ENCODE measurements around the gene ZNRF4. TPM values are rescaled to one million over a fixed set of nuclear protein-coding genes. Genes with fewer than 3 reads are reported as not detected.

The ZNRF4 gene
- total RNA-seq, 1 experiment from 2014 or later, result not detected

DNA sequence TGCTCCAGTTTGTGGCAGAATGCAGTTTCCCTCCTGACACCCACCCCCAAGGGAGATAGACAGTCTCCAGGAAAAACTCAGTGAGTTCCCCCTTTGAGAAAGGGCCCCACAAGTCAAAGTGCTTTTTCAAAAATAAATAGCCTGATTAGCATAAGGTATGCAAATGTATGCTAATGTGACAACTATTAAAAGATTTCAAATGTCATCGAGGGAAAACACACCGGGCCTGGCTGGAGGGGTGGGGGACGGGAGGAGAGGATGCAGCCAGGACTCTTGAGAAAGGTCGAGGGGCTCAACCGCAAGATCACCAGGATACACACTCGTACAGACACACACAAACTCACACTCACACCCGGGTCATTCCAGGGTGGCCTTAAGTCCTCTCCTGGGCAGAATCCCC, 34.3 kb upstream of the ZNRF4 start:
- CTCF ChIA-PET, result no interaction called here
- ATAC-seq (no peak), DNase-seq (ENCODE audit: low spot score) (no peak)
- Mint-ChIP-seq H3K4me1 (peaks cover 30% of the 10 kb centered on the region), H3K27ac (no peak overlapping the region), H3K9me3 (peaks cover 13% of the 10 kb centered on the region), H3K27me3 (ENCODE audit: low read depth) (peaks cover 32% of the 10 kb centered on the region), H3K4me3 (no peak overlapping the region), H3K36me3 (no peaks in the 10 kb centered on the region)
- no peak for TF ChIP-seq ZNF423 (CRISPR knock-in tag; IDR thresholded peaks at IDR 0.05)
- POLR2A ChIA-PET, result interaction anchor here (0.7 kb wide), 1 partner anchor 23 kb away, joined by 6 read pairs; no protein-coding TSS in a partner anchor

- H3K36me3 Mint-ChIP-seq, result no peaks in the 10 kb centered on the region
Measured at GRCh38 chr19:5423567-5424125, 31.6 kb upstream of the ZNRF4 start.

More at GRCh38 chr19:5423567-5424125, 31.6 kb upstream of the ZNRF4 start:
- peaks cover 16% of the 10 kb centered on the region for H3K4me1 Mint-ChIP-seq
- ATAC-seq (no peak), DNase-seq (ENCODE audit: low spot score) (no peak)
- no peak overlapping the region for H3K27ac Mint-ChIP-seq
- no peak overlapping the region for H3K4me3 Mint-ChIP-seq
- peaks cover 13% of the 10 kb centered on the region for H3K9me3 Mint-ChIP-seq
- POLR2A ChIA-PET, result no interaction called here
- TF ChIP-seq IRF2 (CRISPR knock-in tag; IDR thresholded peaks at IDR 0.05; ENCODE audit: borderline replicate concordance, low read depth) (no peak), ZNF396 (CRISPR knock-in tag; IDR thresholded peaks at IDR 0.05; ENCODE audit: borderline replicate concordance) (no peak), SMAD3 (CRISPR knock-in tag; IDR thresholded peaks at IDR 0.05; ENCODE audit: borderline replicate concordance) (no peak), NFE2L1 (CRISPR knock-in tag; IDR thresholded peaks at IDR 0.05) (no peak), E2F5 (CRISPR knock-in tag; IDR thresholded peaks at IDR 0.05) (no peak), ZNF121 (CRISPR knock-in tag; IDR thresholded peaks at IDR 0.05) (no peak), STAT6 (CRISPR knock-in tag; conservative IDR thresholded peaks at IDR 0.05; ENCODE audit: low read depth) (no peak), ZNF512 (CRISPR knock-in tag; IDR thresholded peaks at IDR 0.05; ENCODE audit: borderline replicate concordance) (no peak), CBFB (CRISPR knock-in tag; IDR thresholded peaks at IDR 0.05; ENCODE audit: low read depth) (no peak), ELF4 (CRISPR knock-in tag; IDR thresholded peaks at IDR 0.05; ENCODE audit: low read depth) (no peak), CREB1 (CRISPR knock-in tag; IDR thresholded peaks at IDR 0.05) (no peak), FOXJ3 (CRISPR knock-in tag; IDR thresholded peaks at IDR 0.05; ENCODE audit: borderline replicate concordance) (no peak), CREM (CRISPR knock-in tag; IDR thresholded peaks at IDR 0.05) (no peak), FOXK1 (CRISPR knock-in tag; IDR thresholded peaks at IDR 0.05) (no peak), SMAD4 (CRISPR knock-in tag; IDR thresholded peaks at IDR 0.05) (no peak)
- TF ChIP-seq, protein P1, sequence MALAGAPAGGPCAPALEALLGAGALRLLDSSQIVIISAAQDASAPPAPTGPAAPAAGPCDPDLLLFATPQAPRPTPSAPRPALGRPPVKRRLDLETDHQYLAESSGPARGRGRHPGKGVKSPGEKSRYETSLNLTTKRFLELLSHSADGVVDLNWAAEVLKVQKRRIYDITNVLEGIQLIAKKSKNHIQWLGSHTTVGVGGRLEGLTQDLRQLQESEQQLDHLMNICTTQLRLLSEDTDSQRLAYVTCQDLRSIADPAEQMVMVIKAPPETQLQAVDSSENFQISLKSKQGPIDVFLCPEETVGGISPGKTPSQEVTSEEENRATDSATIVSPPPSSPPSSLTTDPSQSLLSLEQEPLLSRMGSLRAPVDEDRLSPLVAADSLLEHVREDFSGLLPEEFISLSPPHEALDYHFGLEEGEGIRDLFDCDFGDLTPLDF (CRISPR knock-in tag; IDR thresholded peaks at IDR 0.05), result no peak
- TF ChIP-seq, protein P2, sequence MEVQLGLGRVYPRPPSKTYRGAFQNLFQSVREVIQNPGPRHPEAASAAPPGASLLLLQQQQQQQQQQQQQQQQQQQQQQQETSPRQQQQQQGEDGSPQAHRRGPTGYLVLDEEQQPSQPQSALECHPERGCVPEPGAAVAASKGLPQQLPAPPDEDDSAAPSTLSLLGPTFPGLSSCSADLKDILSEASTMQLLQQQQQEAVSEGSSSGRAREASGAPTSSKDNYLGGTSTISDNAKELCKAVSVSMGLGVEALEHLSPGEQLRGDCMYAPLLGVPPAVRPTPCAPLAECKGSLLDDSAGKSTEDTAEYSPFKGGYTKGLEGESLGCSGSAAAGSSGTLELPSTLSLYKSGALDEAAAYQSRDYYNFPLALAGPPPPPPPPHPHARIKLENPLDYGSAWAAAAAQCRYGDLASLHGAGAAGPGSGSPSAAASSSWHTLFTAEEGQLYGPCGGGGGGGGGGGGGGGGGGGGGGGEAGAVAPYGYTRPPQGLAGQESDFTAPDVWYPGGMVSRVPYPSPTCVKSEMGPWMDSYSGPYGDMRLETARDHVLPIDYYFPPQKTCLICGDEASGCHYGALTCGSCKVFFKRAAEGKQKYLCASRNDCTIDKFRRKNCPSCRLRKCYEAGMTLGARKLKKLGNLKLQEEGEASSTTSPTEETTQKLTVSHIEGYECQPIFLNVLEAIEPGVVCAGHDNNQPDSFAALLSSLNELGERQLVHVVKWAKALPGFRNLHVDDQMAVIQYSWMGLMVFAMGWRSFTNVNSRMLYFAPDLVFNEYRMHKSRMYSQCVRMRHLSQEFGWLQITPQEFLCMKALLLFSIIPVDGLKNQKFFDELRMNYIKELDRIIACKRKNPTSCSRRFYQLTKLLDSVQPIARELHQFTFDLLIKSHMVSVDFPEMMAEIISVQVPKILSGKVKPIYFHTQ (CRISPR knock-in tag; IDR thresholded peaks at IDR 0.05), result no peak
- peaks cover 39% of the 10 kb centered on the region for H3K27me3 Mint-ChIP-seq (ENCODE audit: low read depth)
- CTCF ChIA-PET, result no interaction called here

All from WTC11 (cell line).